NCI-H82 (cell line): ENCODE measurements around the gene ZFP36L2.

Experiments used
- DNase-seq: peaks from one replicate; lab custom pipeline; 2025; lab: John Stamatoyannopoulos, UW

The ZFP36L2 gene

DNA sequence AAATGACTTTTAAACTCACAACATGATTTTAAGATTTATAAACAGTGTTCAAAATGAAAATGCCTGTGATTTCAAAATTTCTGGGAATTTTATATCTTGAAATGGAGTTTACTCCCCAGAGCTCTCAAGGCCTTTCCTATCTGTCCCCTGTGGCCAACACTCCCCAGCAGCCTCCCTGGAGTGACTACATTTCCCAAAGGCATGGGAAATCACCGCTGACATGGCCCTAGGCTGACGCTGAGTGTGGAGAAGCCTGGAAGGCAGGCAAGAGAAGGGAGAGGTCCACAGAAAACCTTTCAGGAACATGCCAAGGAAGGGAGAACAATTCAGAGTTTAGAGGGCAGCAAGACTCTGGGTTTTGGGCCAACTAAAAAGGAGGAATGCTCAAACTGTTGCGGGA, 20.2 kb upstream of the ZFP36L2 start:
- DNase-seq = no peak

DNA sequence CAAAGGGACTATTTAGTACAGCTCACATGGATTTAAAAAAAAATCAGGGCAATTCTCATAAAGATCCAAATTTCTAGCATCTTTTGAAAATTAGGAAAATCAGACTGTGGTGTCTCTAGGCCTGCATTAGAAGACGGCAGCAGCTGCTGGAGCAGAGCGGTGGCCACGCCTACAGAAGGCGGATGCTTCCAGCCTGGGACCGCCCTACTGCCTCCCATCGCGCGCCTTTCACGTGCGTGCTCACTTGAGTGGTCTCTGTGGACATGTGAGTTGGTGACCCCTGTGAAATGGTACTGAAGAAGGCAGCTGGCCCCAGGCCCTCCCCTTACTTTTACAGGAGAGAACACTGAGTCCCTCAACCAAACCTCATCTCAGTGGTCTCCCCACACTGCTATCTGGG, 15.2 kb upstream of the ZFP36L2 start:
- no peak for DNase-seq

DNA sequence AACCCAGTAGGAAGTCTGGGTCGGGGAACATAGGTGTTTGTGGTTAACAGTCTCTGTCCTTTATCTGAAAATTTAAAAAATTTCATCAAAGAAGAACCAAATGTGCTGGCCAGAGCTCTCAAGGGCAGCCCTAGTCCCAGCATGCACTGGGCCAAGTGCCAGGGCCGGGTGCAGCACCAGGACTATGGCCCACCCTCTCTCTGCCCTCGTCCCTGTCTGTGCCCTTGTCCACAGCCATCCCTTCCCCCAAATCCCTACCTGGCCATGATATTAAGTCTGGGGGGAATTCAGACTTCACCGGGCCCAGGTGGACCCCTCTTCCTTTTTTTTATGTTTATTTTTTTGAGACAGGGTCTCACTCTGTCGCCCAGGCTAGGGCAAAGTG, 14.4 kb upstream of the ZFP36L2 start:
- no peak for DNase-seq

DNA sequence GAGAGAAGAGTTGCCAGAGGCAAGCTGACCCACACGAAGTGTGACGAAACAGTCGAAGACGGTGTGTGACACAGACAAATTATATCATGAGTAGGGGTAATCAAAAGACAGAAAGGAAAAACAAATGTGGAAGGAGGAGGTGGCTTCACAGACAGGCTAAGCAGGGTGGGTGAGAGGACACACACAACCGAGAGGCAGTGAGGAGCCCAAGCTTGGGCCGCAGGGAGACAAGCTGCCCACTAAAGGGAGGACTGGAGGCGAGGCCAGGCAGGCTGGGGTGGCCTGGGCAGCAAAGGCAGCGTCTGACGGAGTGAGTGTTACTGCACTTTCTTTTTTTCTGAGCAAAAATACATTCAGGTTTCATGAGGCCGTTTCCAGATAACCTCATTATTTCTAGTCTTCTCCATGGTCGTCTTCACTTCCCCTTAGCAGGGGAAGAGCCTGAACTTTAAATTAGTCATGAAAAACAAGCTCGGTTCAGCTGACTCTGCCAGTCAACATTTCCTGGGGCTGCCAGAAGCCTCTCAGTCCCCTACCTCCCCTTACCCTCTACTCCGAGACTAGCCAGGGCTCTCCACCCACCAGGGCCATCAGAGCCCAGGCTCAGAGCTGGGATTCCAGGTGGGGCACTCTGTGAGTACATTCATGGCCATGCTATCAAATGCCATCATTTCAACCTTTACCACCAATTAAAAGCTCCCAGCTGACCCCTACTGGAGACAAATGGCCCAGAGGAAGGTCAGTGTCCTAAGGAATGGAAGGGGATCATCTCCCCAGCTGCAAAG, 13.8 kb upstream of the ZFP36L2 start:
- no peak for DNase-seq

DNA sequence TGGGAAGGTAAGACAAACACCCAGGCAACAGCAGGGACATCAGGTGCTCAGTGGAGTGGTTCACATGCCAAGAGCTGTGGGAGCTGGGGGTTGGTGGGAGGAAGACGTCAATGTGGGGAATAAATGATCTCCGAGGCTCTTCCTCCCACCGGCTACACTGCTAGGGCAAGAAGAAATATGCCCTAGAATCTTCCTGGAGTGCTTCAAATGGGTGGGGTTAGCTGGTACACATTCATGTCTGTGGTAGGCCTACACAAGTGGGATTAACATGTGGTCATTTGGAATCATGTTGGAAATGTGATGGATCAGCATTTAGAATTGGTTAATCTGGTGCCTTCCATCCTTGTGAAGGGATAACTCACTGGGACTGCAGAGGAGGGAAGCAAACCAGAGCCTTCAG, 12.4 kb upstream of the ZFP36L2 start:
- DNase-seq = no peak

DNA sequence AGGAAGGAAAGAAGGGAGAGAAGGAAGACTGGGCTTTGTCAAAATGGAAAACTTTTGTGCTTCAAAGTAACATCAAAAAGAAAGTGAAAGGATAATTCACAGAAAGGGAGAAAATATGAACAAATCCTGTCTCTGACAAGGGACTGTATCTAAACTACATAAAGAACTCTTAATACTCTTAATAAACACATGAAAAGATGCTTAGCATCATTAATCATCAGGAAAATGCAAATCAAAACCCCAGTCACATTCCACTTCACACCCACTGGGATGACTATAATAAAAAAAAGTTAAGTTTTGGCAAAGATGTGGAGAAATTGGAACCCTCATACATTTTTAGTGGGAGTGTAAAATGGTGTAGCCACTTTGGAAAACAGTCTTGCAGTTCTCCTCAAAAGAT, 11.8 kb upstream of the ZFP36L2 start:
- DNase-seq = no peak

DNA sequence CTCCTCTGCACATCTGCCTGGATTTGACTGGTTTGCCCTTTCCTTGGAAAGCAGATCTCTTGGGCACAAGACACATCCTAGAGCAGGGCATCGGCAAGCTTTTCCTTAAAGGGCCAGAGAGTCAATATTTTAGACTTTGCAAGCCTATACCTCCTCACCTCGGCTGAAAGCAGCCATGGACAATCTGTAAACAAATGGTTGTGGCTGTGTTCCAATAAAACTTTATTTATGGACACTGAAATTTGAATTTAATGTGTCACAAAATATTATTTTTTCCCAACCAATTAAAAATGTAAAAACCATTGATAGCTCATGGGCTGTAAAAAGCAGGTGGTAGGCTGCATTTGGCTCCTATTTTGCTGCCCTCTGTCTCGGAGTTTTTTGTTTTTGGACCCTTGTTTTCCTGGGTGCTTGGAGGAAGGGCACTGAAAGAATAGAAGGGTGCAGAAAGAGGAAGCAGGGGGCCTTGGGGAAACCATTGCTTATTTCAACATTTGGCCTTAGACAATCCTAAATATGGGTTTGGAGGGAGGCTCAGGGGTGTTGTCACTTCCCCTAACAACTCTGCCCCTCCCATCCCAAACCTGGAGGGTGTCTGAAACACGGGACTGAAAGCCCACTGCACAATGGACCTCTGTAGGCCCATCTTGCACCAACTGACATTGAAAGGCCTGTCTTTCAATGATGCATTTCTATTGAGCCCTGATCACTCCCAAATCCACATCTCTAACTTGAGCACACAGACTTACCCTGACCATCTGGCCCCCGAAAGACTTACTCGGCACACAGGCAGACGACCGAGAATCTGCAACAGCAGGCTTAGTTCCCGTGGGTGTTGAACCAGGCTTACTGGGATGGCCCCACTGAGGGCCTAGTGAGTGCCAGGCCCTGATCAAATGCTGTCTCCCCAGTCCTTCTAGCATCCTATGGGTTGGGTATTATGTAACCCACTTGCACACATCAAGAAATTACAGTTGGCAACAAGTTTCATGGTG, 7.1 kb upstream of the ZFP36L2 start:
- DNase-seq = peak; percentile 94

DNA sequence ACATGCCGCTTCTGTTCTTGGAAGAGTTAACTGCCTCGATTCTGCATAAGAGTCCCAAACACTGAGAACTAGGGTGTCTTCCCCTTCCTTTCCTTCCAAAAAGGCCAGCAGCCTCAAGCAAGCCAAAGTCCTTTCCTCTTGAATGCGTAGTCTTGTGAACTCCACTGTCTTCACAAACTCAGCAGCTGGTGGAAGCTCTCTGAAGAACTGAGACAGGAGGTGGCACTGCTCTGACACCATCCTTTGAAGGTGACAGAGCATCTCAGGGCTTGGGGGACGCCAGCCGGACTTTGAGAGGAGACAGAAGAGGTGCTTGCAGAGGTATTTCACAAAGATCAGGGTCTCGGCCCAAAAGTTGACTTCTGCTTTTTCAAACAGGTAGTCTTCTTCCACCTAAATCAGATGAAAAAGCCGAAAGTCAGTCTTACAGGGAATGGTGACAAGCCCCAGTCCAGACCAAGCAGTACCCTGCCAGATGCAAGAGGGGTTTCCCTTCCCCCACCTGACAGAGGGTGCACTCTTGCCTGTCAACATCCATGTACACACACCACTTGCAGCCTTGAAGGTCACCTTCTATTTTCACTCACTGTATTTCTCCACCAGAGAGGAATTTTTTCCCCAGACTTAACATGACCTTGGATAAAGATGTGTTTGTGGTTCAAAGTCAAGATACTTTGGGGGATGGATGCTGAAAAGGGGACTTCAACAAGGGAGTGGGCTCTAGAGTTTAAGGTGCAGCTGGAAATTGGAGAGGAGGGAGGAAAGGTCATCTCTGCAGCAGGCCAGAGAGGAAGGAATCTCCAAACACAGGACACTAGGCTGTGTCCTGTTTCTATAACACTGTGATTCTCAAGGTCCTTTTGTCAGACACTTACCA, 4.8 kb upstream of the ZFP36L2 start:
- peak; percentile 30 for DNase-seq

DNA sequence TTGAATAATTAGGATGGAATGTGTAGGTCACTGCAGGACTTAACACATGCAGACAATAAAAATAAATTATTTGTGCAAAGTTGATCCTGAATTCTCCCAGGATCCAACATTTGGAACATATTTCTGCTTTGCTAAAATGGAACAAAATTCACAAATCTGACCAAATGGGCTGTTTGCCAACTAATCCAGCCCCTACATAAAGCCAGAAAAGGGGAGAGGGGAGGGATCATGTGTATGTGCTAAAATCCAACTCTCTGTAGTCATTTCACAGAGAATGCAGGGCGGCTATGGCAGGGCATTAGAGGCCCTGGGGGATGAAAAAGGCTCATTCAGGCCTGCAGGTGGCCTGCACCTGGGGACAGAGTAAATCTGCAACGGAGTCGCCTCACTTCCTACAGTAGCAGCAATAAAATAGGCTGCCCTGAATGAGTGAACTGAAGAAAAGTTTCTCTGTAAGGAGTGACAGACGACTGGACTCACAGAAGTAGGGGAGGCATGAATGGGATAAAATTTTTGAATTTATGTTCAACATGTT, 4.0 kb upstream of the ZFP36L2 start:
- no peak for DNase-seq

DNA sequence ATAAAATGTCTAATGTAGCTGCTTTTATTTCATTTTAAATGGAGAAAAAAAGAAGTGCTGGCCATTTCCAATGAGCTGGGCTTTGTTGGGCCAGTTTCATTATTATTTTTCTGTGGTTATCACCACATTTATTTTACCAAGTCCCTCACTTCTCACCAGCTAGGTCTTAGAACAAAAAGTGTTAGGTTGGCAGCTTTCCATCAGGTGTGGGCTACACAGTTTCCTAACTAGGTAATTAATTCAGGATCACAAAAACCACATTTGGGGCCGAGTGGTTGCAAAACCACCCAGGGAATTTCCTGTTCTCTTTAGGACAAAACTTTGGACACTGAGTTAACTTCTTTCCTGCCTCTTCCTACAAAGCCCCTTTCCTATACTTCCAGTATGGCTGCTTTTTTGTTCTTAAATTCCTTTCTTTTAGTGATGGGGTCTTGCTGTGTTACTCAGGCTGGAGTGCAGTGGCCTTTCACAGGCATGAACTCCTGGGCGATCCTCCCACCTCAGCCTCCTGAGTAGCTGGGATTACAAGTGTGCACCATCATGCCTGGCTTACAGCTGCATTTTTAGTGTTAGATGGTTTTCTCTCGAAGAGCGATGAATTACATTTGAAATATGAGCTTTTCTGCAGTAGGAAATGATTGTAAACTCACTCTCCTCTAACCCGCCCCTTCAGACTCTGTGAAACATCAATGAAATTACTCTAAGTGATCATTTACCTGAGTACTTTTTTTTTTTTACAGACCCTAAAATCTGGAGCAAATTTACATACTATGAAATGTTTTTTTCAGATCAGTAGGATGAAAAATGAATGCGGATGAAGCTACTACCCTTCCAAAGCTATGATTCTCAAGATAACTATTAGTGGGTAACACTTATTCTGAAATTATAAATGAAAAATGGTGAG, 2.6 kb upstream of the ZFP36L2 start:
- peak; percentile 25 for DNase-seq

DNA sequence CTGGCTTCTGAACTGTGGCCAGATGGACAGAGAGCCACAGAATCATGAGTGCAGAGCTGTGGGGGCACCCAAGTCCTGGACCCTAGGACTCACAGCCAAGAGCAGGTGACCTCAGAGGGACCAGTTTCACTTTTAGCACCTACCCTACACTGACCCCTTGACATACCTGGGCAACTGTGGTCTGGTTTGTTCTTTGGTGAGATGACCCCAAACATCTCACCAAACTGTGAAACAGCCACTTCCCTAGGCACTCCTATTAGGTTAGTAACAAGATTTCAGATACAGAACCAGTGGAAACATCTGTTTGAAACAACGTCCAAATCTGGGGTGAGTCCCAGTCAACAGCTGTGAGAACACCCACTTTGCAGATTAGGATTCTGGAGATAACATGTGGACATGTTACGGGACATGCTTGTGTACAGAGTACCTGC, 1.9 kb upstream of the ZFP36L2 start:
- DNase-seq = peak; percentile 28

DNA sequence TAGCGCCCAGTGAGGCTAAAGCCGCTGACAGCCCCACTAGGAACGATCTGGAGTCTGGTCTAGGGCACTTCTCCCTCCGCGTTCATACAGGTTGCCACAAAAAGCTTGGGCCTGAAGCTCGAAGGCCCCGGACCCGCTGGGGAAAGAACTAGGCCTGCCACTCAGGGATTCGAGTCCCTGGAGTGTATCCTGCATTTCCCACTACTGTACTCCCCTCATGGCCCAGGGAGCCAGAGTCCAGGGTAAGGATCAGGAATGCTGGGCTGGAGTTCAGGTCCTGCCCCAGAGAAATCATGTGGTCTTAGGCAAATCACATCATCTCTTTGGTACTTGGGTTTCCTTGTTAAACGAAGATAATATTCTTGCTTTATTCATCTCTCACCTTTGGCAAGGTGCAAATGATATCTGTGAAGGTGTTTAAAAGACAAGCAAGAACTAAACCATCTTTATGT, 1.4 kb upstream of the ZFP36L2 start:
- DNase-seq = no peak

DNA sequence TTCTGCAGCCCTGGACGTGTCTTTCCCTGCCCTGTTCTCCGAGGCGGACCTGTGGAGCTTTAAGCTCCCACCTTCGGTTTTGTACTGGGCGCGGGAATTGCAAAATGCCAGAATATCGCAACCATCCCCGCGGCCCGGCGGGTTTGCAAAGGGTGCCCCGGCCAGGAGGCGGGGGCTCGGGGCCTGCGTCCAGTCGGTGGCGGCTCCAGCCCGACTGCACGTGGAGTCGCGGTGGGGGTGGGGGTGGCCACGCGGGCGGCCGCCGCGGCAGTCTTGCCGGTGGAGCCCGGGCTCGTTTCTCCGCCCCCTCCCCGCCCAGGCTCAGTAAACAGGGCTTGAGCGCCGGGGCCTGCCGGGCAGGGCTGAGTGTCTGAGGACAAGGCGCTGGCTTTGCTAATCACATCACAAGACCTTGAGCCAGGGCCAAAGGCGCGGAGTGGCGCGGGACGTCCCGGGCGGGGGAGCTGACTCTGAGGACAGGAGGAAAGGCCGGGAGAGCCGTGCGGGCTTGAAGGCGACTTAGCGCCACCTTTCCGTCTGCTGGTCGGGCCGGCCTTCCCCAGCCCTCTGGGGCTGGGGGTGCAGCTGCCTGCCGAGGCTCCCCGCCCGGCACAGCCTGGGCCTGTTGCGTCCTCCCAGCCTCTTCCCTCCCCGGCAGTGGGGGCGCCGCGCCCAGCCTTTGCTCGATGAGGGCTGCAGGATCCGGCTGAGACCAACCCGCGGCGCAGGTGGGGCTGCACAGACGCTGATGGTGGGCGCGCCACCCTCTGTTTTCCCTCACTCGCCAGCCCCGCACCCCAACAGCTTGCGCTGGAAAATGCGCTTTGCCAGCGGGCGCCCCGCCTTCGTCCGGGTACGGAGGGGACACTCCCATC, 786 bp upstream of the ZFP36L2 start:
- peak; percentile 91 for DNase-seq

DNA sequence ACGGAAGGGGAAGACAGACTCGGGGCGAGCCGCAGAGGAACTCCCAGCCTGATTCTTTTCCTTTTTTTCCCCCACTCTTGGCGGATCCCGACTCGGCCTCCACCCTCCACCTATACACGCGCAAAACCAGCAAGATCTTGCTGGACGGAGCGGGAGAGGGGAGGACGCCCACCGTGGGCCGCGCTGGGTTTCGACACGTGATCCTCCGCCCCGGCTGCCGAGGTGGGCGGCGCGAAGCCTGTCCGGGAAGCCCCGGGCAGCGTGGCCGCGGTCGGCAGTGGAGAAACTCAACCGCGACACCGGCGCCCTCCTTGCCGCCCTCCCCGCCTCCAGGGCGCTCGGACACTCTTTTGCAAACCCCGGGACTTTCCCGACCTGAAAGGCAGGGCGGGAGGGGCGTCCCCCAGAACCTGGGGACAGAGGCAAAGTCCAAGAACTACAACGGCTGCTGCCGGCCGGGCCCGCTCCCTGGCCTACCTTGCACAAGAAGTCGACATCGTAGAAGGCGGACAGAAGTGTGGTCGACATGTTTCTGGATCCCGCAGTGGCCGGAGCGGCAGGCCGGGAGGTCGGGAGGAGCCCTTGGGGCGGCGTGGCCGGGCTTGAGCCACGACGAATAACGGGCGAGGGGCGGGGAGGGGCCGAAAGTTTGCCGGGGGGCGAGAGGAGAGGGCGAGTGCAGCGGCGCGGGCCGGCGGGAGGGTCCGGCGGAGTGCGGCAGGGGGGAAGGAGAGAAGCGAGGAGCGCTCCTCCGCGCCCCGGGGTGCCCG, 433 bp downstream of the ZFP36L2 start:
- peak; percentile 75 for DNase-seq

DNA sequence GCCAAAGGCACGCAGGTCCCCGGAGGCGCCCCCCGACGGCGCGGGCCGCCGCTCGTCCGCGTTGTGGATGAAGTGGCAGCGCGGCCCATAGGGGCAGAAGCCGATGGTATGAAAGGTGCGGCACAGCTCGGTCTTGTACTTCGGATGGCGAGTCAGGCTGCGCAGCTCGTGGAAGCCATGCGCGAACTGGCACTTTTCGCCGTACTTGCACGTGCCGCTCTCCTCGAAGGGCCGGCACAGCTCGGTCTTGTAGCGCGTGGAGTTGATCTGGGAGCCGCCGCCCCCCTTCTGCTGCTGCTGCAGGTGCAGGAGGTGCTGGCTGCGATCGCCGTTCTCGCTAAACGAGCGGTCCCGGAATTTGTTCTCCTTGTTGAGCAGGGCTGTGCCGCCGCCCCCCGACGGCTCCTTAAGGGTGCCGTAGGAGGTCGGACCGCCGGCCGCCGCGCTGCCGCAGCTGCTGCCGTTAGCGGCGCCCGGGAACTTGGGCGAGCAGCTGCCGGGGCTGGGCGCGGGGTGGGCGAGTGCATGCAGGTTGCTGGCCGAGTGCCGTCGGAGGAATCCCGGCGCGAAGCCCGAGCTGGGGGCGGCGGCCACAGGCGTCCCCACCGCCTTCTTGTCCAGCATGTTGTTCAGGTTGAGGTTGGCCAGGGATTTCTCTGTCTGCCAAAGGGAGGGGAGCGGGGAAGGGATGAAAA, 1.2 kb downstream of the ZFP36L2 start:
- DNase-seq = peak; percentile 66

DNA sequence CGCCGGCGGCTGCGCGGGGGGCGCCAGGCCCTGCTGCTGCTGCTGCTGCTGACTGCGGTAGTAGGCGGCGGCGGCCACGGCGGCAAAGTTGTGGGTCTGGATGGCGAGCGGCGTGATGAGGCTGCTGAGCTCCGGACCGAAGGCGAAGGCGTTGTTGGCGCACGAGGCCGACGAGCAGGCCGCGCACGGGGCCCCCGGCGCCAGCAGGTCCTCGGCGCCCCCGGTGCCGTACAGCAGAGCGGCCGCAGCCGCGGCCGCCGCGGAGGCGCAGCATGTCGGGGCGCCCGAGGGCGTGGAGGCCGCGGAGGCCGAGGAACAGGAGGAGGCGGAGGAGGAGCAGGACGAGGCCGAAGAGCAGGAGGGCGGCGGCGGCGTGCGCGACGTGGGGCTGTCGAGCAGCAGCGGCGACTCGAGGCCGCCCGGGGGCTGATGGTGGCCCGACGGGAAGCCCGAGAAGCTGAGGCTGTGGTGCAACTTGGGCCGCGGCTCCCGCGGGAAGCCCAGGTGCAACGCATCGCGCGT, 1.8 kb downstream of the ZFP36L2 start:
- no peak for DNase-seq

DNA sequence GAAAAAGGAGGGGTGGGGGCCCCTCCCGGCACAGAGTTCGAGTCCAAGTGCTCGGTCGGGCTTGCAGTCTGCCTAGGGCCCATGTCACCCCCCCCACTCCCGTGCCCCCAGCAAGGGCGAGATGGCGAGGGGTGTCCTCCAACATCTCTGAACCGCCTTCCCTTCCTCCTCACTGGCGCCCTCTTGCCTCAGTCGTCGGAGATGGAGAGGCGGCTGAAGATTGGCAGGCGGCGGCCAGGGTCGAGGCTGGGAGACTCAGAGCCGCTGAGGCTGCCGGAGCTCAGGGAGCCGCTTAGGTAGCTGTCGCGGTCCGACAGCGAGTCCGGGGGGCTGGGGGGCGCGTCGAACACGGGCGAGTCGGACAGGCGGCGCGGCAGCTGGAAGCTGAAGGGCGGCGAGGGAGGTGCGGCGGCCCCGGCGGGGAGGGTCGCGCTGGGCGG, 2.3 kb downstream of the ZFP36L2 start:
- peak; percentile 85 for DNase-seq

DNA sequence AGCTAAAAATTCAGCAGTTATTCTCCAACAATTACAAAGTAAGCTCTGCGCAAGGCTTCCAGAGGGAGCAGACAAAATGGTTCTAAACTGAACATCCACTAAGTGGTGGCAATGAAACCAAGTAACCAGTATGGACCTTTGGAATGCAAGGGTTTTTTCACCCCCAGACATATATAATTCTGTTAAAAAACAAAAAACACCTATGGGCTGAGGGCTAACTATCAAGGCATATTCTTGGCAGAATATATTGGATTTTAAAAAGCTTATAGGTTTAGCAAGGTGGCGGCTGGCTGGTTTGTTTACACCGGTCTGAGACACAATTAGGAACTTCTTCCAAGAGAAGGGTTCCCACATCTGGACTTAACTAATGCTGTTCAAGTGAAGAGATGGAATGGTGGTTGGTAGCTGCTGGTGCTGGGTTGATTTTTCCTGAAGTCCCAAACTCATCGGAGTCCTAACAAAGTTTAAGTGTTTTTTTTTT, 2.8 kb downstream of the ZFP36L2 start:
- DNase-seq = peak; percentile 47
